Neural cell (in vitro differentiated cells): ENCODE data around the gene COCH. TPM values are rescaled to one million over a fixed set of nuclear protein-coding genes. Genes with fewer than 3 reads are reported as not detected.

Experiments used
- polyA plus RNA-seq: library from polyadenylated mRNA; depleted of rRNA; stranded (reverse); fragments of >200 nt; gene quantifications from 2 replicates; pipeline ENCODE4 v1.2.3, GENCODE V29; 2014

The COCH gene
- polyA plus RNA-seq, 1 donor from 2014 or later, result 45.0 TPM

Other genes with a start within 250 kb of the COCH start
- gene AP4S1, start 151.1 kb downstream of the COCH start, polyA plus RNA-seq, result 20.4 and 20.8 TPM in 2 replicates
- 56.2 and 60.1 TPM in 2 replicates for gene STRN3, start 151.8 kb downstream of the COCH start, polyA plus RNA-seq